HG02623 (cell line): Measurements from ENCODE around the gene ST6GALNAC6.
"Not testable (repeated sequence)": the region's sequence is repeated elsewhere in the genome, so short reads cannot be mapped to it uniquely, and the experiment has no call there.

Source experiments
- ATAC-seq: cut with Tn5 transposase; IDR thresholded peaks from one replicate; pipeline ENCODE4 v1.9.1; 2021; ENCODE audit warnings: moderate library complexity; ENCODE audit not compliant: unreplicated experiment

Gene ST6GALNAC6

GRCh38 chr9:127858041-127858512 lies 41.3 kb downstream of the ST6GALNAC6 start:
- ATAC-seq: no peak

GRCh38 chr9:127857278-127857677 lies 42.1 kb downstream of the ST6GALNAC6 start:
- ATAC-seq: no peak

- no peak for ATAC-seq
Observed at GRCh38 chr9:127856729-127857116, 42.7 kb downstream of the ST6GALNAC6 start.

- ATAC-seq: no peak
Observed at GRCh38 chr9:127856094-127856728, 43.2 kb downstream of the ST6GALNAC6 start.

GRCh38 chr9:127855522-127855921 lies 43.9 kb downstream of the ST6GALNAC6 start:
- ATAC-seq: no peak

GRCh38 chr9:127854960-127855359 lies 44.4 kb downstream of the ST6GALNAC6 start:
- no peak for ATAC-seq

GRCh38 chr9:127854184-127854806 lies 45.1 kb downstream of the ST6GALNAC6 start, which contains the start of gene ENG:
ENG (minus strand) TSS chr9:127854658; CDS start chr9:127854355, 303 bp downstream.
- ATAC-seq: no peak

GRCh38 chr9:127853312-127854183 lies 45.9 kb downstream of the ST6GALNAC6 start:
- no peak for ATAC-seq

- no peak for ATAC-seq
Observed at GRCh38 chr9:127852829-127853228, 46.6 kb downstream of the ST6GALNAC6 start.

GRCh38 chr9:127850286-127850830 lies 49.0 kb downstream of the ST6GALNAC6 start:
- ATAC-seq: no peak

GRCh38 chr9:127848756-127849504 lies 50.5 kb downstream of the ST6GALNAC6 start:
- no peak for ATAC-seq

- ATAC-seq: no peak
Observed at GRCh38 chr9:127847833-127848755, 51.3 kb downstream of the ST6GALNAC6 start.

- no peak for ATAC-seq
Observed at GRCh38 chr9:127847178-127847510, 52.3 kb downstream of the ST6GALNAC6 start.

GRCh38 chr9:127846443-127847177 lies 52.8 kb downstream of the ST6GALNAC6 start:
- no peak for ATAC-seq

GRCh38 chr9:127845619-127846018 lies 53.8 kb downstream of the ST6GALNAC6 start:
- ATAC-seq: not testable (repeated sequence)

GRCh38 chr9:127844821-127845359 lies 54.5 kb downstream of the ST6GALNAC6 start:
- ATAC-seq: no peak

GRCh38 chr9:127841087-127841835 lies 58.1 kb downstream of the ST6GALNAC6 start:
- no peak for ATAC-seq
